ENCODE measurements around the gene ARL4A.
"Not testable (repeated sequence)": the region's sequence is repeated elsewhere in the genome, so short reads cannot be mapped to it uniquely, and the experiment has no call there.

Gene ARL4A, protein sequence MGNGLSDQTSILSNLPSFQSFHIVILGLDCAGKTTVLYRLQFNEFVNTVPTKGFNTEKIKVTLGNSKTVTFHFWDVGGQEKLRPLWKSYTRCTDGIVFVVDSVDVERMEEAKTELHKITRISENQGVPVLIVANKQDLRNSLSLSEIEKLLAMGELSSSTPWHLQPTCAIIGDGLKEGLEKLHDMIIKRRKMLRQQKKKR

DNA sequence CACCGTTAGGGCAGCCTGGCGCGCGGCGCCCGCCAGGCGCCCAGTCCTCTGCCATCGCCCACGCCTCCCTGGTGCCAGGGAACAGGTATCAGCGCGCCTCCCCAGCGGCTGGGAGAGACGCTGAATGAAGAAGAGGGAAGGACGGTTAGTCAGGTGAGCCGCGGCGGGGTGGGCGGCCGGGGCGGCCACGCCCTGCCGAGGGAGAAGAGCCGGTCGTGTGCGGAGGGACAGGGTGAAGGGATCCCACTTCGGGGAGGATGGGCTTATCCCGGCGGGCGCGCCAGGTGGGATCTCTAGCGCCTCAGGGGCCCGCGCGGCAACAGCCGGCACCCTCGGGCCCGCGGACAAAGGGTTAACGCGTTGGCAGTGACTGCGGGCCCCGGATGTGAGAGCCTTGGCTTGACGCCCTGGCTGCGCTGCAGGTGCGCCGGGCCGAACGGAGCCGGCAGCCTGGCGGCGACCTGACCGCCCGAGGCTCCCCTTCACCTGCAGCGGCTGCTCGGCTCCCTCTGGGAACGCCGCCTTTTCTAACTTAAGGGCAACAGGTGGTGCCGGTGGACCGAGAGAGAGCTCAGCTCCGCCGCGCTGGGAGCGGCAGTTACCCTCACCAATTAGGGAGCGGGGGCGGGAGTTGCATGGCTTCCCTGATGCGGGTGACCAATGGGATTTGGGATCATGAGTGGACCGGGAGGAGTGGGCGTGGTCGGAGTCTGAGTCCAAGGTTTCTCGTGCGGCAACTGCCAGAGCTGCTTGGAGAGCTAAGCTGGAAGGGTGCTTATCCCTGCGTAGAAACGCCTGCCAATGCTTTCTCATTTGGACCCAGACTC is at the start of gene ARL4A:
ARL4A (plus strand) TSS at position 743 of the 827 bp plus-strand sequence. CDS start 622 bp downstream, outside the sequence.
- DNase-seq (ENCODE audit: low spot score) = peak; percentile 100

DNA sequence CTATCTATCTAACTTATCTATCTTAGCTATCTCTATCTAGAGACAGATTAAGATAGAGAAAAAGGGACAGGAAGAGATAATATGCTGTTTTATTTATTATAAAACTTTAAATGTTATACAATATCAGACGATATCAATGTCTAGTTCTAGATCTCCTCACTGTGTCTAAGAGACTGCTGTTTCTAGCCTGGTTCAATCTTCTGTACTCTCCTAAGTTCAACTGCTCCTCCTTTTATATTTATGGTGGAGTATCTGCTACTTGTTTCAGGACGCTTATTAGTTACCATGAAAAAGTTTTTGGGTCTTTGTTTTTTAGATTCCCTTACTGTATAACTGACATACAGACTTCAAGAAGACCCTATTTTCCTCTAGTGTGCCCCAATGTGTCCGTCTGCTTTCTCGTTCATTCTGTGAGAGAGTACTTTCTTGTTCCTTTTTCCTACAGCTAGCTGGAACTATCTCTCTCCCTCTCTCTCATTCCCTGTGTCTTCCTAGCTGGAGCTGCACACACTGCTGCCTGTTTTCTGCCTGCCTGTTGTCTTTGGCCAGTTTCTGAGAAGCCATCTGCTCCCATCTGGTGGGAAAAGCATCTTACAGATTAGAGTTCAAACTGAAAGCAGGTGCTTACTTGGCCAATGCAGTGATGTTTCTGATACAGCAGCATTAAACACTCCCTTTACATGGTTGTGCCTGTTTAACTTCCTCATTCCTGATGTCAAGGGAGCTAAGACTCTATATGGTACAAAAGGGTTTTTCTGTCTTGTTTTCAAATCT is 49.4 kb upstream of the ARL4A start:
- no peak for DNase-seq (ENCODE audit: low spot score)

DNA sequence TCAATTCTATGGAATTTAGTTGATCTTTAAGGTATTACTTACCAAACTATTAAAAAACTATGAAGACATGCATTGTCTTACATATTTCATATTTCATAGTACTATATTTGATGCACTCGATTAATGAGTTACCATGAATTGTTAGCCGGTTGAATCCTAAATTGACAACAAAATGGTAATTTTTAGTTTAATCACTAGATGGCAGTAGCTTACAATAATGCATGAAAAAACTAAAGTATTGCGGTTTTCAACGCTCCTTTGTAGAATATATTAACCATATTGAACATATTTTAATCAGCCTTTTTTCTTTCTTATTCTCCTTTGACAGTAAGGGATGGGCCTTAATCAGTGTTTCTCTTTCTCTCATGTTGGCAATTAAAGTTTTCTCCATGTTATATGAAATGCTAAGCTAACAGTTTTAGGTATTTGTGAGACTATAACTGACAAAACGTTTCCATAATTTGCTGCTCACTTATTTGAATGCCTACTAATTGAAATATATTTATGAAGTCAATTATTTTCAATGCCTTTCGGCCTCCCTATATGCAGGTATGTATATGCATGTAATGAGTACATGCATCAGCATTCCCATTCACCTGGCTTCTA is 48.5 kb upstream of the ARL4A start:
- DNase-seq (ENCODE audit: low spot score) = peak; percentile 75

DNA sequence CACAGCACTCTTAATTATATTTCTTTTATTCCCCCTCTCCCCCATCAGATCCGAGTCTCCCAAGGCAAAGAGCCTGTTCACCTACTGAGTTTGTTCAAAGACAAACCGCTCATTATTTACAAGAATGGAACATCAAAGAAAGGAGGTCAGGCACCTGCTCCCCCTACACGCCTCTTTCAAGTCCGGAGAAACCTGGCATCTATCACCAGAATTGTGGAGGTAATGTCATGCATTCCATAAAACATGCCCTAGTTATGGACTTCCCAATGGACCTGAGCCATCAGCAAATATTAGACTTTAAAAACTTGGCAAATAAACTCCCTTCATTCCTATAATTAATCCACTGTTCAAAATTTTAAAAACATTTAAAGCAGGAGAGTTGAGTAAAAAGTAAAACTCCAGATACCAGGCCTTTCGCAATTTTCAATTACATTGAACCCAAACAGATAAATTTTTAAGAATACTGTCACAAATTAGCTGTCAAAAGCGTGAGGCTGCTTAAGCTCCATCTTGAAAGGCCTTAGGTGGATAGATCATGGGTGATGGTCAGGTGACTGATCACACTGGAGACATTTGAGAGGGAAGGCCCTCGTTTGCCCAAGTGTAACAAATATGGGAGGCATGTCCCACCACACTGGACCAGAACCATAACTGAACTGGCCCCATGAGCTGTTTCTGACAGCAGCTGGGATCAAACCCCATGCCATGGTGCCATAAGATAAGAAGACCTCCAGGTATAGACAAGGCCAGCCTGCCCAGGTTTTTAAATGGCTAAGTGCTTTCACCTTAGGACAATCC is 46.9 kb upstream of the ARL4A start:
- DNase-seq (ENCODE audit: low spot score) = no peak

DNA sequence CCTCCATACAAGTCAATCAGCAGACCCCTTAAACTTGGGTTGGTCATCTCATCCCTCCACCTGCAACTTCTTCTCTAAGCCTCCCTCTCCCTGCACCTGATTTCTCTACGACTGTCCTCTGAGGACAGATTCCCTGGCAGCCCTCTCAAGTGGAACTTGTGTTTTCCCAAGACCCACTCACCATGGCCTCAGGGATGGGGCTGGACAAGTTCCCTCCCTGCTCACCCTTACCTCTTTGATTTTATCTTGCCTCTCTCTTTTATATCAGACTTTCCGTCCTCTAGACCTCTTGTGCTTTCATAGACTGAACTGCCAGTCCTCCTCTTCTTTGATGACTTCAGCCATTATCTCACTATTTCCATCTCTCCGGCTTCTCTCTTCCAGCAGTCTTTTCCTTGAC is 46.2 kb upstream of the ARL4A start:
- DNase-seq (ENCODE audit: low spot score) = no peak

DNA sequence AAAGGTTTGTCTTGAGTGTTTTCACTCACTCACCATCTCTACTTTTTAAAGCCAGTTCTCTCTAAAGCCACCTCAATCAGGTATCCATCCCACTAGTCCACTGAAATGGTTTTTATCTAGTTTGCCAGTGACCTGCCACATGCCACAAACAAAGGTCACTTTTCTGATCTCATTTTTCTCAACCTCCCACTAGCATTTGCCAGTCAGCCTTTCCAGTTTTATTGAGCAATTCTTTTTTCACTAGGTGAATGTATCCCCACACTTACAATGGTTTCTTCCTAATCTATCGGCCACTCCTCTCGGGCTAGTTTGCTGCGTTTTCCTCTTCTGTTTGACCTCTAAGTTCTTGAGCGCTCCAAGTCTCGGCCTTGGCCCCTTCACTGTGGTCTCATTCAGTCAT is 44.9 kb upstream of the ARL4A start:
- no peak for DNase-seq (ENCODE audit: low spot score)

DNA sequence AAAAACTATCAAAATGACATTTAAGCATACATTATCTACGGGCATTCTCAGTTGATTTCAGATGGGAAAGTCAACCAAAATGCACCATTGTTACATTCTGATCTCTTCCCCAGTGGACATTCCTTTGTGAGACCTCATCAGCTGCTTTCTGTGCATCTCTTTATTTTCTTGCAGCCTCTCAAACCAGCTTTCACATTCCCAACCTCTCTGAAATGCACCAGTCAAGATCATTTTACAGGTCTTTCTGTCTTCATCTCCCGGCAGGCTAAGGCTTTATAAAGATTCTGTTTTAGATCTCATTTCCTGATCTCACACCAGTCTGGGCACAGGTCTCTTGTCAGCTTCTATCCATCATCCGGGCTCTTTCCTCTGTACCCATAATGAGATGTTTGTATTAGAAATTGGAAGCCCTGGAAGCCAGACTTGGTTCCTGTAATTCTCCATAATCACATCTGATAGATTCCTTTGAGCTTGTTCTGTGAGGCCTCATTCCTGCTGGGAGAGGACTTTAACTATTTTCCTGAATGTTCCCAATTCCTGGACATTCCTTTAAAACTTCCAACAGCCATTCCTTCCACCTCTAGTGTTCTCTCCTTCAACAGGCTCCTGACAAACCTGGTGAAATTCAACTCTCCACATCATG is 44.3 kb upstream of the ARL4A start:
- no peak for DNase-seq (ENCODE audit: low spot score)

DNA sequence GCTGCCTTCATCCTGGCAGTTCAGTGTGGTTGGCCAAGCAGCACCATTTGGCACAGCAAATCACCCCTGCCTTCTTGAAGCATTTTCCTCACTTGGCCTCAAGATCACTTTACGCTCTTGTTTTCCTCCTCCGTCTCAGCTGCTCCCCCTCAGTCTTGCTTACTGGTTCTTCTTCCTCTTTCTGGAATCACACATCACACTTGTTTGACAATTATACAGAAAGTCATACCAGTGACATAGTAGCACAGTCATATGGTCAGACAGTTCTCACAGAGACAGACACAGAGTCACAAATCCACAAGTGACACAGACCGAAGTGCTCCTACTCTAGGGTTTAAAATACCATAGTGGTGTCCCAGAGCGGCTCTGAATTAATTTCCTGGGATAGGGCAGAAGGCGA is 43.8 kb upstream of the ARL4A start:
- DNase-seq (ENCODE audit: low spot score) = no peak

DNA sequence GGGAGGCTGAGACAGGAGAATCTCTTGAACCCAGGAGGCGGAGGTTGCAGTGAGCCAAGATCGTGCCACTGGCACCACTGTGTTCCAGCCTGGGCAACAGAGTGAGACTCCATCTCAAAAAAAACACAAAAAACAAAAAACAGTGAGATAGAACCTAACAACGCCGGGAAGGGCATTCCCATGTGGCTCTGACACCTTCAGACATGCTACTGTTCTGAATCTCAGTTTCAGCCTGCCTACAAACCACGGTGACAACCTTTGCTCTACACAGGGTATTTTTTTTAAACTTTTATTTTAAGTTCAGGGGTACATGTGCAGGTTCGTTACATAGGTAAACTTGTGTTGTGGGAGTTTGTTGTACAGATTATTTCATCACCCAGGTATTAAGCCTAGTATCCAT is 42.2 kb upstream of the ARL4A start:
- not testable (repeated sequence) for DNase-seq (ENCODE audit: low spot score)

DNA sequence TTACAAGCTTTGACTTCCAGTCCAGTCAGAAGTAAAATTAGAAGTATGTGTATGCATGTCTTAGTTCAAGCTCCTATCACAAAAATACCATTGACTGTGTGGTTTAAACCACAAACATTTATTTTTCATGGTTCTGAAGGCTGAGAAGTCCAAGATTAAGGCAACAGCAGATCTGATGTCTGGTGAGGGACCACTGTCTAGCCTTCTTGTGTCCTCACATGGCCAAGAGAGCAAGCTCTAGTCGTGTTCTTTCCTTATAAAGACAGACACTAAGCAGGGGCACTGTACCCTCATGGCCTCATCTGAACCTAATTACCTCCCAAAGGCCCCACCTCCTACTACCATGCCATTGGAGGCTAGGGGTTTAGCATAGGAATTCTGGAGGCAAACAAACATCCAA is 41.3 kb upstream of the ARL4A start:
- DNase-seq (ENCODE audit: low spot score) = no peak

DNA sequence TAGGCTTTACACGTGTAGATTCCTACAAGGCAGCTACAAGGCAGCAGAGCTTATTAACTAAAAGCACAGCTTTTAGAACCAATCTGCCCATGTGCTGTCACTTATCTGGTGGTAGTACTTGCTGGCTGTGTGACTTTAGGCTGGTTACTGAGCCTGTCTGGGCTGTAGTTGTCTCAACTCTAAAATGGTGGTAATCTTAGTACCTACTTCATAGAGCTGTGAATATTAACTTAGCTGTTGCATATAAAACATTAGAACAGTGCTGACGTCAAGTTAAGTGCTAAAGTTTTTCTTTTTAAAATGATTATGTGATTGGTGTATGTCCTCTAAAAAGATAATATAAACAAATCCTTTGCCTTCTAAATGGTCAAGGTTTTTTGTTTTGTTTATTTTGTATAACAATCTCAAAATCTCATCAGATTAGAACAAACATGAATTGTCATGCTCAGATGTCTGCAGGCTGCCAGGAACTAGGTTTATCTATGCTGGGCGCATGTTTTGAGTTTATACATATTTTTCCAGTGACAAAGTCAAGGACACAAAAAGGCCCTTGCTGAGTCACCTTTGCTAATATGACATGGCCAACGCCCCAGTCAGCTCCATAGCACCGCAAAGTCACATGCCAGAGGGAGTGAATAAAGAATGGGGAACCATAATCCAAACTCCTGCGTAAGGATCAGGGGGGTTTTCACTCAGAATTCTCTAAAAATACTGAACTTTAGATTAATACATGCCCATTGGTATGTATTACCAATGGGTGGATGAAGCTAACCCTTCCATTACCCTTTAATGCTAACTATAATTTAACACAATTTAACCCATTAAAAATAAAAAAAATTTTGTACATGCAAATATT is 39.8 kb upstream of the ARL4A start:
- peak; percentile 79 for DNase-seq (ENCODE audit: low spot score)

DNA sequence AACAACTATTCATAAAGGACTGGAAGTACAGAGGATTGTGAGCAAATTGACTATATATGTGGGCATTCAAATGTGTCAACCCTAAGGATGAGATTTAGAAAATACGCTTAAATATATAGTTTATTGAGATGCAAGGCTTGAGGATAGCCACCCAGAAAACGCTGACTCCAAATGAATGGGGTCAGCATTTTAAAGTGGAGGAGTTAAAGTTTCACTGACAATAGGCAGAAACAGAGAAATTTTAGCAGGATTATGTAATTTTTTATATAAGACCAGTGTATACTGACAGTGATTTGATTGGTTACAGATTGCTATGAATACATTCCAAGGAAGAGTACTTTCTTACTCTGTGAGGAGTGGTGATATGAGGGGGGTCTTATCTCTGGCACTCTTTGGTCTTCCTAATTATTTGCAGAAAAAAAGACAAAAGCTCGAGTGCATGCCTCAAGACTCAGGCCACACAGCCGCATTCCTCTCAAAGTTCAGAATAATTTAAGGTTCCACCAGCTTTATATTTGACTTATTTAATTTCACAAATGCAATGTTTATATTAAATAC is 38.6 kb upstream of the ARL4A start:
- DNase-seq (ENCODE audit: low spot score) = no peak

DNA sequence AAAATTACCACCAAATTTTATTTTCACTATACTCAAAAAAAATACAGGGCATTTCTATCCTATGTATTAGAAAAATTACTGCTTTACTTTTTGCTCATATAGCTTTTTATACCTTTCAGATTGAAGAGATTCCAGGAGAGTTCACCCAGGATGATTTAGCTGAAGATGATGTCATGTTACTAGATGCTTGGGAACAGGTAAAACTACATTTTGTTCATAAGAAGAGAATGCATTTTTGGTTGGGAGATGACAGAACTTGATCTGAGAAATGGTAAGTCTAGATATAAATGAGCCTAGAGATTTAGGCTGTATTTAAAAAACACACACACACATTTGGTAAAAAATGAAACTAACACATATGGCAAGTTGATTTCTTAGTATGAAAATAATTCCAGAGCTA is 38.1 kb upstream of the ARL4A start:
- no peak for DNase-seq (ENCODE audit: low spot score)

DNA sequence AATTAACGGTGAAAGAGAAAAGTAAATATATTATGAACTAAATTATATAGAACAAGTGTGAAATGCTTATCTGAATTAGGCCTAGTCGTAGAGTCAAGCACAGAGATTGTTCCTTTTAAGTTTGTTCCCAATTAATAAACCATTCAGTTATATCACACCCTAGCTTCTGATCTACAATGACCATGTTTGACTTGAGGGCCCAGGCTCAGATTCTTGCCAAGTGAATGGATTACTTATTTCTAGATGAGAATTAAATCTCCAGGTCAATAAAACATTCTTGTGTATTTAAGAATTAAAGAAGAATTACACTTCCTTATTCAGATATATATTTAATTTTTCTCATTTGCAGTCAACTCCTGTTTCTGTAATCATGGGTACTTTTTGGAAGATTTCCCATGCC is 37.4 kb upstream of the ARL4A start:
- DNase-seq (ENCODE audit: low spot score) = no peak

DNA sequence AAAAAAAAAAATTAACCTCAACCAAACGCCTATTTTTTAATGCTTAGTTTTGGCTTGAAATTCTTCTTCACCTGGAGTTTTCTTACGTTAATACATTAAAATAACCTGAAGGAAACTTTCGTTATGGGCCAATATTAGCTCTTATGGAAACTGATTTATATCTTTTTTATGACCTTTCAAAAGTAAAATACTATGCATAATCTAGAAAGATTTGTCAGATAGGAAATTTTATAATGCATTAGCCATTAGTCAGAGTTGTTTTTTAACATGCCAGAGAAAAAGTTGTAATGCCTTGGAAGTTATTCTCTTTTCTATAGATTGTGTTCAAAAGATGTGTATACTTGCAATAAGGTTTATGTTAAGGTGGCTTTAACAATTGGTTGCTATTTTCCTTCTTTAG is 34.3 kb upstream of the ARL4A start:
- no peak for DNase-seq (ENCODE audit: low spot score)

DNA sequence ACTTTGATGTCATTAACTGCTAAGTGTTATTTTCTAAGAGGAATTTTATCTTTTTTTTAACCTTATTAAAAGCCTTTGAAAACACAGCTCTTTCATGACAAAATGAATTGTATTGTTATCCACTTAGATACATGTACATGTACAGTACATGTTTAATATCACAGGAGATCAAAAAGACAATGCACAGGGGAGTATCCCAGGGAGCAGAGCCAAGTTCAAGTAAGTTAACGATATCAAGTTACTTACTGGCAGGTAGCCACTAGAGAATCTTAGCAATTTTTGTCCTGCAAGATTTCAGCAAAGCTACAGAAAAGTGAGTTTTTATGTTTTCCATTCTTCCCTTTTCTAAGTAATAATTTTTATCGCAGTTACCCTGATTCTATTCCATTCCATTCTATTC is 33.9 kb upstream of the ARL4A start:
- DNase-seq (ENCODE audit: low spot score) = no peak

DNA sequence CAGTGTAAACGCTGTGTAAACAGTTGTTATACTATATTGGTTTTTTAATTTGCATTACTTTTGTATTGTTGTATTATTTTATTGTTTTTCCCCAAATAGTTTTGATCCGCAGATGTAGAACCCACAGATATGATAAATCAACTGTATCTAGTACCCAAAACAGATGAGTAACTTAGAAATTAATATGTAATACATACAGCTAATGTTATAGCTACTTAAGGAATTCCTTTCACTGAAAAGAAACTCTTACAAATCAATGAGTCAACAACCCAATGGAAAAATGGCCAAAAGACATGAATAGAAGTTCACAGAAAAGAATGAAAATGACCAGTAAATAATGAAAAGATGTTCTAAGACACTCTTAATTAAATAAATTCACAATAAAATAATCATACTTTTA is 32.3 kb upstream of the ARL4A start:
- DNase-seq (ENCODE audit: low spot score) = no peak

DNA sequence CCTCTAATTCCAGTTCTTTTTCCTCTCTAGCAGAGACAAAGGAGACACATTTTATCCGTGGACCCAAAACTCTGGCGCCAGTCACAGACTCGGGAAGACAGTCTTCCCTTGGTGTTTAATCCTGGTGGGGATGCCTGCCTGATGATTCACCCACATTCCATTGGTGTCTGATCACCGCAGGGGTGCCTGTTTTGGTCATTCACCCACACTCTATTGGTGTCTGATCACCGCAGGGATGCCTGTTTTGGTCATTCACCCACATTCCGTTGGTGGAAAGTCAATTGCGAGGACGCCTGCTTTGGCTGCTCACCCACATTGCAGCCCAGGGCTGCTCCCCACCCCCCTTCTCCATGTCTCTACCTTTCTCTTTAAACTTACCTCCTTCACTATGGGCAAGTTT is 27.0 kb upstream of the ARL4A start:
- DNase-seq (ENCODE audit: low spot score) = peak; percentile 78

DNA sequence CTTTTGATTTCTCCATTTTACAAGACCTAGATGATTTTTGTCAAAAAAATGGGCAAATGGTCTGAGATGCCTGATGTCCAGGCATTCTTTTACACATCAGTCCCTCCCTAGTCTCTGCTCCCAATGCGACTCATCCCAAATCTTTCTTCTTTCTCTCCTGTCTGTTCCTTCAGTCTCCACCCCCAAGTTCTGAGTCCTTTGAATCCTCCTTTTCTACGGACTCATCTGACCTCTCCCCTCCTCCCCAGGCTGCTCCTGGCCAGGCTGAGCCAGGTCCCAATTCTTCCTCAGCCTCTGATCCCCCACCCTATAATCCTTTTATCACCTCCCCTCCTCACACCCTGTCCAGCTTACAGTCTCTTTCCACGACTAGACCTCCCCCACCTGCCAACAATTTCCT is 26.4 kb upstream of the ARL4A start:
- DNase-seq (ENCODE audit: low spot score) = not testable (repeated sequence)

DNA sequence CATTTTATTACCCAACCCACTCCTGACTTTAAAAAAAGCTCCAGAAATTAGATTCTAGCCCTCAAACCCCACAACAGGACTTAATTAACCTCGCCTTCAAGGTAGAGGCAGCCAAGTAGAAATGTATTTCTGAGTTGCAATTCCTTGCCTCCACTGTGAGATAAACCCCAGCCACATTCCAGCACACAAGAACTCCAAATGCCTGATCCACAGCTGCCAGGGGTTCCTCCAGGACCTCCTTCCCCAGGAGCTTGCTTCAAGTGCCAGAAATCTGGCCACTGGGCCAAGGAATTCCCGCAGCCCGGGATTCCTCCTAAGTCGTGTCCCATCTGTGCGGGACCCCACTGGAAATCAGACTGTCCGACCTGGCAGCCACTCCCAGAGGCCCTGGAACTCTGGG is 25.9 kb upstream of the ARL4A start:
- no peak for DNase-seq (ENCODE audit: low spot score)
